ENCODE data around the gene TNFAIP8L3. TPM values are rescaled to one million over a fixed set of nuclear protein-coding genes. Genes with fewer than 3 reads are reported as not detected.

The TNFAIP8L3 gene
- total and polyA plus RNA-seq, 3 donors from 2014 or later, result 5.1 to 17.3 (median 10.2) TPM

- WGBS, 2 donors, result 85 to 90% methylated on average over 2 of the region's 2 CpGs
- Histone ChIP-seq H3K27me3 (no peaks in the 10 kb centered on the region), H3K4me1 (peaks cover 9% of the 10 kb centered on the region), H3K27ac (no peak overlapping the region), H3K9me3 (no peaks in the 10 kb centered on the region), H3K36me3 (ENCODE audit: low read depth, missing control alignments) (no peaks in the 10 kb centered on the region), H3K4me3 (no peak overlapping the region)
- DNase-seq, result no peak
- TF ChIP-seq, protein P1, sequence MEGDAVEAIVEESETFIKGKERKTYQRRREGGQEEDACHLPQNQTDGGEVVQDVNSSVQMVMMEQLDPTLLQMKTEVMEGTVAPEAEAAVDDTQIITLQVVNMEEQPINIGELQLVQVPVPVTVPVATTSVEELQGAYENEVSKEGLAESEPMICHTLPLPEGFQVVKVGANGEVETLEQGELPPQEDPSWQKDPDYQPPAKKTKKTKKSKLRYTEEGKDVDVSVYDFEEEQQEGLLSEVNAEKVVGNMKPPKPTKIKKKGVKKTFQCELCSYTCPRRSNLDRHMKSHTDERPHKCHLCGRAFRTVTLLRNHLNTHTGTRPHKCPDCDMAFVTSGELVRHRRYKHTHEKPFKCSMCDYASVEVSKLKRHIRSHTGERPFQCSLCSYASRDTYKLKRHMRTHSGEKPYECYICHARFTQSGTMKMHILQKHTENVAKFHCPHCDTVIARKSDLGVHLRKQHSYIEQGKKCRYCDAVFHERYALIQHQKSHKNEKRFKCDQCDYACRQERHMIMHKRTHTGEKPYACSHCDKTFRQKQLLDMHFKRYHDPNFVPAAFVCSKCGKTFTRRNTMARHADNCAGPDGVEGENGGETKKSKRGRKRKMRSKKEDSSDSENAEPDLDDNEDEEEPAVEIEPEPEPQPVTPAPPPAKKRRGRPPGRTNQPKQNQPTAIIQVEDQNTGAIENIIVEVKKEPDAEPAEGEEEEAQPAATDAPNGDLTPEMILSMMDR (IDR thresholded peaks at IDR 0.05), result no peak
- no peak for TF ChIP-seq POLR2A (IDR thresholded peaks at IDR 0.05)
- intact Hi-C loops (cut with DNase I; ENCODE audit: low total_unique reads), result no loop called here
Observed at GRCh38 chr15:51049081-51049480, 45.6 kb downstream of the TNFAIP8L3 start.

- no peak for DNase-seq
- intact Hi-C loops (cut with DNase I; ENCODE audit: low total_unique reads), result no loop called here
- no peaks in the 10 kb centered on the region for H3K36me3 ChIP-seq (ENCODE audit: low read depth, missing control alignments)
Observed at GRCh38 chr15:51048308-51048707, 46.4 kb downstream of the TNFAIP8L3 start.

GRCh38 chr15:51046799-51047449, 47.8 kb downstream of the TNFAIP8L3 start:
- Histone ChIP-seq H3K36me3 (ENCODE audit: low read depth, missing control alignments) (no peaks in the 10 kb centered on the region), H3K27me3 (no peaks in the 10 kb centered on the region), H3K4me1 (peaks cover 9% of the 10 kb centered on the region), H3K9me3 (no peaks in the 10 kb centered on the region), H3K4me3 (no peak overlapping the region), H3K27ac (no peak overlapping the region)
- intact Hi-C loops (cut with DNase I; ENCODE audit: low total_unique reads), result no loop called here
- DNase-seq, result peak; percentile 57
- no peak for TF ChIP-seq POLR2A (IDR thresholded peaks at IDR 0.05)
- TF ChIP-seq, protein P1 (IDR thresholded peaks at IDR 0.05), result no peak
- 35 to 60% methylated on average over 3 of the region's 3 CpGs for WGBS, 2 donors

More at GRCh38 chr15:51048308-51048707, 46.4 kb downstream of the TNFAIP8L3 start:
- Histone ChIP-seq H3K27ac (no peak overlapping the region), H3K4me3 (no peak overlapping the region), H3K4me1 (peaks cover 9% of the 10 kb centered on the region), H3K9me3 (no peaks in the 10 kb centered on the region), H3K27me3 (no peaks in the 10 kb centered on the region)
- TF ChIP-seq, protein P1 (IDR thresholded peaks at IDR 0.05), result no peak
- no peak for TF ChIP-seq POLR2A (IDR thresholded peaks at IDR 0.05)

DNA sequence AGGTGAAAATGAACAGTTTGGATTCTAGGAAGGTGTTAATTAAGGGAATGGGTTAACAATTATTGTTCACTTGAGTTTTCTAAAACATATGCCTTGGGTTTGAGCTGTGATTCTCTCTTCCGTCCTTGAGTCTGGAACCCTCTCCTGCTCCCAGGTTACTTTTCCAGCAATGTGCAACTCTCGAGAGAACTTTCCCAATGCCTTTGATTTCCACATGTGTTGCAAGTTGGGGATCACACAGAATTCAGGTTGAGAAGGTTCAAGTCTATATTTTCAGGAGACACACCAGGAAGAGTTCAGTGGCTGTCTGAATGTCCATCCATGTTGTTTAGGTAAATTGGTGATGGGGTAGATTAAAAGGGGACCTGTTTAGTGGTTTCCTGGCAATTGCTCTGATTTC, 48.7 kb downstream of the TNFAIP8L3 start:
- DNase-seq, result no peak
- Histone ChIP-seq H3K27ac (no peak overlapping the region), H3K4me3 (no peak overlapping the region), H3K4me1 (peaks cover 9% of the 10 kb centered on the region), H3K36me3 (ENCODE audit: low read depth, missing control alignments) (no peaks in the 10 kb centered on the region), H3K9me3 (no peaks in the 10 kb centered on the region), H3K27me3 (no peaks in the 10 kb centered on the region)
- TF ChIP-seq POLR2A (IDR thresholded peaks at IDR 0.05), result no peak
- TF ChIP-seq, protein P1 (IDR thresholded peaks at IDR 0.05), result no peak
- WGBS, 2 donors, result 81 to 84% methylated on average over 2 of the region's 2 CpGs
- intact Hi-C loops (cut with DNase I; ENCODE audit: low total_unique reads), result no loop called here
